Ishikawa (cell line): ENCODE results near the gene ADCY10.

ENCODE experiments used
- CEBPB ChIP-seq: IDR thresholded peaks from 2 replicates; pipeline ENCODE4 v1.6.1; 2012
- CREB1 ChIP-seq: IDR thresholded peaks from 2 replicates; pipeline ENCODE4 v1.6.1; 2012; ENCODE audit warnings: low read depth
- MAX ChIP-seq: IDR thresholded peaks from 2 replicates; pipeline ENCODE4 v1.6.1; 2012
- RAD21 ChIP-seq: IDR thresholded peaks from 2 replicates; pipeline ENCODE4 v1.6.1; 2012; ENCODE audit warnings: low read depth
- REST ChIP-seq: IDR thresholded peaks from 2 replicates; pipeline ENCODE4 v1.6.1; 2012; ENCODE audit warnings: low read depth, mild to moderate bottlenecking
- TAF1 ChIP-seq: IDR thresholded peaks from 2 replicates; pipeline ENCODE4 v1.6.1; 2012; ENCODE audit warnings: low read depth, mild to moderate bottlenecking
- USF1 ChIP-seq: IDR thresholded peaks from 2 replicates; pipeline ENCODE4 v1.6.1; 2012
- YY1 ChIP-seq: IDR thresholded peaks from 2 replicates; pipeline ENCODE4 v1.6.1; 2012; ENCODE audit warnings: low read depth

- no peak for TF ChIP-seq TAF1
- TF ChIP-seq YY1: no peak
- TF ChIP-seq USF1: no peak
- no peak for TF ChIP-seq REST
- TF ChIP-seq CREB1: no peak
- TF ChIP-seq CEBPB: no peak
- TF ChIP-seq MAX: no peak
- TF ChIP-seq RAD21: no peak
Observed at GRCh38 chr1:167790117-167790516, 123.8 kb downstream of the ADCY10 start.
